GM12878 (cell line): ENCODE measurements around the gene ARHGAP15. TPM values are rescaled to one million over a fixed set of nuclear protein-coding genes. Genes with fewer than 3 reads are reported as not detected.

Experiments used
- ATAC-seq: fragments of 200-7000 bp; cut with Tn5 transposase; 3 replicates; pipeline ENCODE4 v1.9.1; 2020; ENCODE audit warnings: mild to moderate bottlenecking, moderate library complexity
- BruUV-seq: library from RNA; stranded (reverse); fragments of 400-500 nt; replicated peaks from 2 replicates; lab custom pipeline; 2021; lab: Mats Ljungman, UMichigan
- CTCF ChIA-PET: fragments of 300-600 bp; sonication (Branson Sonifier 250); formaldehyde crosslinking; extraction: SDS; loops from one replicate; lab custom pipeline; 2021; ENCODE audit warnings: inconsistent platforms; lab: Yijun Ruan, JAX
- POLR2A ChIA-PET: fragments of 350-600 bp; formaldehyde crosslinking; extraction: SDS; loops from one replicate; lab custom pipeline; 2021; ENCODE audit warnings: inconsistent platforms; lab: Charles Lee
- RAD21 ChIA-PET: fragments of 300-600 bp; sonication (Branson Sonifier 250); formaldehyde crosslinking; loops from one replicate; lab custom pipeline; 2023; ENCODE audit warnings: antibody characterized with exemption; ENCODE audit not compliant: unreplicated experiment; lab: Charles Lee
- SMC1A ChIA-PET: fragments of 300-600 bp; sonication (Branson Sonifier 250); formaldehyde crosslinking; loops from one replicate; lab custom pipeline; 2023; ENCODE audit not compliant: unreplicated experiment, uncharacterized antibody; lab: Charles Lee
- DNase-seq: peaks from one replicate; pipeline ENCODE4 v3.0.0-alpha.2; 2011; ENCODE audit warnings: low read depth, low spot score
- FAIRE-seq: peaks from 3 replicates; lab custom pipeline; 2011; peaks lifted over from hg19 to GRCh38; lab: Jason Lieb, UNC
- H2AFZ ChIP-seq: 2 replicates; pipeline ENCODE4 v1.6.0; 2011; ENCODE audit warnings: low read depth, low read length, control low read depth; ENCODE audit not compliant: control insufficient read depth
- H3K27ac ChIP-seq: 2 replicates; pipeline ENCODE4 v1.5.1; 2011; ENCODE audit warnings: control low read depth; ENCODE audit not compliant: control insufficient read depth, insufficient read depth
- H3K27me3 ChIP-seq, 2 experiments: replicated peaks in 1 of 2; 2 replicates each; pipeline versions ENCODE4 v1.6.0 to v1.6.1; 2011; ENCODE audit warnings: low read length in 1 of 2; ENCODE audit not compliant: control insufficient read depth in 2 of 2, insufficient read depth in 2 of 2
- H3K36me3 ChIP-seq, 2 experiments: 2 replicates each; pipeline ENCODE4 v1.5.1; 2011; ENCODE audit warnings: low read length in 1 of 2; ENCODE audit not compliant: control insufficient read depth in 2 of 2, insufficient read depth in 2 of 2
- H3K4me1 ChIP-seq: 2 replicates; pipeline ENCODE4 v1.6.1; 2011; ENCODE audit warnings: mild to moderate bottlenecking, low read length, moderate library complexity, mixed read lengths; ENCODE audit not compliant: control insufficient read depth, insufficient read depth
- H3K4me2 ChIP-seq: 2 replicates; pipeline ENCODE4 v1.6.0; 2011; ENCODE audit warnings: control low read depth; ENCODE audit not compliant: control insufficient read depth, insufficient read depth
- H3K4me3 ChIP-seq: fragments of 200-600 bp; sonication (generic); 2 replicates; pipeline ENCODE4 v1.5.1; 2016
- H3K79me2 ChIP-seq: 2 replicates; pipeline ENCODE4 v1.6.0; 2011; ENCODE audit warnings: low read length; ENCODE audit not compliant: control insufficient read depth, insufficient read depth
- H3K9ac ChIP-seq: 2 replicates; pipeline ENCODE4 v1.8.0; 2011; ENCODE audit warnings: low read length, control low read depth, mixed read lengths; ENCODE audit not compliant: control insufficient read depth, insufficient read depth
- H3K9me3 ChIP-seq: replicated peaks from 3 replicates; pipeline ENCODE4 v1.5.1; 2011; ENCODE audit warnings: mild to moderate bottlenecking, low read length; ENCODE audit not compliant: control insufficient read depth, insufficient read depth
- H4K20me1 ChIP-seq: 2 replicates; pipeline ENCODE4 v1.6.0; 2011; ENCODE audit not compliant: control insufficient read depth, insufficient read depth
- JUND ChIP-seq: IDR thresholded peaks from 2 replicates; pipeline ENCODE4 v1.6.1; 2012; ENCODE audit warnings: low read depth, mild to moderate bottlenecking, low read length, improper control_type of control experiment, moderate library complexity
- NFYA ChIP-seq: IDR thresholded peaks from 2 replicates; pipeline ENCODE4 v1.6.1; 2011; ENCODE audit warnings: low read depth, mild to moderate bottlenecking, low read length, improper control_type of control experiment, borderline replicate concordance
- POU2F2 ChIP-seq: IDR thresholded peaks from 3 replicates; pipeline ENCODE4 v1.6.1; 2011; ENCODE audit warnings: low read depth, mild to moderate bottlenecking, low read length, borderline replicate concordance
- SMAD1 ChIP-seq: fragments of 450-650 bp; IDR thresholded peaks from 2 replicates; pipeline ENCODE4 v1.6.1; 2018; ENCODE audit warnings: mild to moderate bottlenecking, low read depth; ENCODE audit not compliant: partially characterized antibody
- SREBF2 ChIP-seq: IDR thresholded peaks from 2 replicates; pipeline ENCODE4 v1.6.1; 2012; ENCODE audit warnings: mild to moderate bottlenecking, low read length
- WGBS: methylation state at CpG from one replicate; pipeline ENCODE4 v1.1.6; 2016; ENCODE audit warnings: low lambda C conversion rate; ENCODE audit not compliant: insufficient replicate concordance, insufficient coverage; ENCODE audit errors: missing lambda C conversion rate; 5-methylcytosine and 5-hydroxymethylcytosine counted together
- in situ Hi-C: fragments of 300-500 bp; cut with MboI; formaldehyde crosslinking; loops from 9 replicates; pipeline ENCODE4 v1.14.3; 2018; ENCODE audit warnings: mixed read lengths
- intact Hi-C: fragments of 100-400 bp; cut with micrococcal nuclease; formaldehyde crosslinking; loops from one replicate; pipeline ENCODE4 v1.14.2; 2022; ENCODE audit not compliant: unreplicated experiment
- polyA plus RNA-seq, 11 experiments: library from polyadenylated mRNA; depleted of rRNA in 4 of 11; unstranded in 6 of 11; stranded (reverse) in 5 of 11; fragments of >200 nt; fragmentation: Nextera tagmentation in 4 of 11; fragmentation: Illumina TruSeq in 1 of 11; extraction: Ambion mirVana in 4 of 11; extraction: Trizol in 1 of 11; gene quantifications; 1 replicate in 1 of 11; 2 replicates in 10 of 11; pipeline versions ENCODE4 v1.2.1 to v1.2.3, GENCODE V29; 2011 to 2016; ENCODE audit warnings: inconsistent platforms in 2 of 11, missing spikeins in 2 of 11, low read depth in 1 of 11
- total RNA-seq, 4 experiments: library from RNA; depleted of rRNA in 3 of 4; stranded (reverse); fragments of >200 nt in 3 of 4; fragmentation: Illumina TruSeq in 1 of 4; extraction: Trizol in 1 of 4; gene quantifications; 2 replicates each; pipeline versions ENCODE4 v1.2.1 to v1.2.3, GENCODE V29; 2013 to 2021
- TF ChIP-seq, protein P1 (sequence below): IDR thresholded peaks from 2 replicates; pipeline ENCODE4 v1.6.1; 2012; ENCODE audit warnings: low read depth, low read length, improper control_type of control experiment
- TF ChIP-seq, protein P2 (sequence below): IDR thresholded peaks from 2 replicates; pipeline ENCODE4 v1.6.1; 2012; ENCODE audit warnings: low read length, inconsistent platforms

ARHGAP15 gene
- total and polyA plus RNA-seq, 10 of the 15 experiments (the other 5 are each of a cell fraction or from before 2014, with no cell fraction given), result 38.0 to 92.6 (median 66.7) TPM

DNA sequence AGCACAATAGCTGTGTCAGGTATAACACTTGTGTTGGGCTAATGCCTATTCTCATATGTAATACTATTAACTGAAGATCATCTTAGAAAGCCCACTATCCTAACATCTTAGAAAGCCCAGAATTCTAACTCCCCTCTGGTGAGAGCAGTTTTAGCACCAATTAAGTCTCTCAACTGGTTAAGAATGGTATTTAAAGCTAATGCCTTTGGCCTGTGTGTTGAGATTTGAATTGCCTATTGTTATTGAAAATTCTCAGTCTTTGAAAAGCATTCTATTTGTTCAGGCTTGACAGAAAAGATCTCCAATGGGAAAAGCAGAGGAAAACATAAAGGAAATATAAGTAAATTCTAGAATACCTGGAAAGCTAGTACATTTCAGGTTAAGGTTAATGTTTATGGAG lies 352.5 kb downstream of the ARHGAP15 start (continued):
- no peak for TF ChIP-seq JUND
- TF ChIP-seq, protein P1, sequence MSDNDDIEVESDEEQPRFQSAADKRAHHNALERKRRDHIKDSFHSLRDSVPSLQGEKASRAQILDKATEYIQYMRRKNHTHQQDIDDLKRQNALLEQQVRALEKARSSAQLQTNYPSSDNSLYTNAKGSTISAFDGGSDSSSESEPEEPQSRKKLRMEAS, result no peak
- TF ChIP-seq, protein P2, sequence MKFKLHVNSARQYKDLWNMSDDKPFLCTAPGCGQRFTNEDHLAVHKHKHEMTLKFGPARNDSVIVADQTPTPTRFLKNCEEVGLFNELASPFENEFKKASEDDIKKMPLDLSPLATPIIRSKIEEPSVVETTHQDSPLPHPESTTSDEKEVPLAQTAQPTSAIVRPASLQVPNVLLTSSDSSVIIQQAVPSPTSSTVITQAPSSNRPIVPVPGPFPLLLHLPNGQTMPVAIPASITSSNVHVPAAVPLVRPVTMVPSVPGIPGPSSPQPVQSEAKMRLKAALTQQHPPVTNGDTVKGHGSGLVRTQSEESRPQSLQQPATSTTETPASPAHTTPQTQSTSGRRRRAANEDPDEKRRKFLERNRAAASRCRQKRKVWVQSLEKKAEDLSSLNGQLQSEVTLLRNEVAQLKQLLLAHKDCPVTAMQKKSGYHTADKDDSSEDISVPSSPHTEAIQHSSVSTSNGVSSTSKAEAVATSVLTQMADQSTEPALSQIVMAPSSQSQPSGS, result no peak

DNA sequence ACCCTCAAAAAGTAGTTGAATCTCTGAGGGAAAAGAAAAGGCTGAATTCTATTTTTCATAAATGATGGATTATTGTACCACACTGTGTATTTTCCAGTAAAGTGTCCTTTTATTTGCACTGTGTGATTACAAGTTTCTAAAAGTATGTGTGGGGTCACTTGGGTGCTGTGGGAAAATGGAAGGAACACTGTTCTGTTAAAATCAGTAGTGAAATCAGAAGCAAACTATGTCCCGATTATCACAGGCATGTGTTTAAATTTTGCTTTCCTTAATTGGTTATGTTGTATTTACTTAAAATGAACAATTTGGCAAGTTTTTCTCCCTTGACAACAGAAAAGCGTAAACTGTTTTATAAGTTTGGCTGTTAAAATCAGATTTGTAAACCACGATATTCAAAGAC lies 353.1 kb downstream of the ARHGAP15 start:
- CTCF ChIA-PET, result interaction anchor here (0.7 kb wide), 1 partner anchor 1670 kb away, joined by 8 read pairs; no protein-coding TSS in a partner anchor
- FAIRE-seq, result no peak
- POLR2A ChIA-PET, result no interaction called here
- Histone ChIP-seq H3K27me3 (no peaks in the 10 kb centered on the region), H3K4me2 (no peak overlapping the region), H4K20me1 (no peaks in the 10 kb centered on the region), H3K27ac (no peak overlapping the region), H3K4me1 (no peaks in the 10 kb centered on the region), H3K36me3 (no peaks in the 10 kb centered on the region)
- BruUV-seq, result no TSS peak
- RAD21 ChIA-PET, result no interaction called here
- SMC1A ChIA-PET, result interaction anchor here (0.6 to 1.4 kb wide), 3 partner anchors 10 to 30 kb away, joined by 3 to 4 read pairs (median 3); no protein-coding TSS in a partner anchor
- no peak for DNase-seq
- TF ChIP-seq SREBF2 (no peak), POU2F2 (no peak), NFYA (no peak), SMAD1 (no peak)
- TF ChIP-seq, all 136 proteins: peak for 0
- H3K79me2 ChIP-seq, result no peaks in the 10 kb centered on the region
- no peak overlapping the region for H3K4me3 ChIP-seq
- H3K9ac ChIP-seq, result no peak overlapping the region
- no peak for ATAC-seq
- in situ Hi-C loops (no loop called here), intact Hi-C loops (no loop called here)
- no peaks in the 10 kb centered on the region for H3K9me3 ChIP-seq
- H2AFZ ChIP-seq, result no peak overlapping the region
- 100% methylated on average over 3 of the region's 3 CpGs for WGBS
